H7 (cell line): ENCODE data around the gene TDRD9. TPM values are rescaled to one million over a fixed set of nuclear protein-coding genes. Genes with fewer than 3 reads are reported as not detected.
A peak's percentile ranks its signal among the peaks of the same experiment; 100 is the strongest.

ENCODE experiments used
- DNase-seq: peaks from one replicate; pipeline ENCODE4 v3.0.0; 2012
- H3K27me3 ChIP-seq: 2 replicates; pipeline ENCODE4 v1.6.0; 2011; ENCODE audit warnings: mild to moderate bottlenecking, low read length; ENCODE audit not compliant: control insufficient read depth, insufficient read depth
- H3K36me3 ChIP-seq: replicated peaks from 2 replicates; pipeline ENCODE4 v1.5.1; 2011; ENCODE audit warnings: low read length; ENCODE audit not compliant: control insufficient read depth, insufficient read depth
- H3K4me3 ChIP-seq: 2 replicates; pipeline ENCODE4 v1.5.1; 2011; ENCODE audit warnings: low read depth, mild to moderate bottlenecking, control low read depth, low read length, moderate library complexity; ENCODE audit not compliant: insufficient read depth
- total RNA-seq: library from RNA; depleted of rRNA; stranded (reverse); fragments of >200 nt; shearing (Covaris generic); gene quantifications from 2 replicates; pipeline ENCODE4 v1.2.3, GENCODE V29; 2014

The TDRD9 gene
- total RNA-seq, 1 experiment from 2014 or later: not detected

DNA sequence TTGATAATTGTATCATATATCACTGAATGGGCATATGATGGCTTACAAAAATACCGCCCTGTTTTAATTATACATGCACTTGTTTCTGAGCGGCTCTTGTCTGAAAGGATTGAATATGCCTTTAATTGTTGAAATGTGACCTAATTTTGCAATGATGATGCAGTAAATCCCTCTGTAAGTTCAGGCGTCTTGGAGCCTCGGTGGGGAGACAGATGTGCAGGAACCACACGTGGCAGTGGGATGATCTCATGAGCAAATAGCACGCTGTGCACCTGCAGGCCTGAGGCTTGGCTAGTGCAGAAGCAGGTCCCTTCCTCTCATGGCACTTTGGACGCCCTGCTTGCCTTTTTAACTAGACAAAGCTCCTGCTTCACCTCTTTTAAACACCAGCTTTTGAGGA, 108.0 kb downstream of the TDRD9 start:
- Histone ChIP-seq H3K27me3 (no peaks in the 10 kb centered on the region), H3K4me3 (no peak overlapping the region), H3K36me3 (no peaks in the 10 kb centered on the region)
- no peak for DNase-seq

DNA sequence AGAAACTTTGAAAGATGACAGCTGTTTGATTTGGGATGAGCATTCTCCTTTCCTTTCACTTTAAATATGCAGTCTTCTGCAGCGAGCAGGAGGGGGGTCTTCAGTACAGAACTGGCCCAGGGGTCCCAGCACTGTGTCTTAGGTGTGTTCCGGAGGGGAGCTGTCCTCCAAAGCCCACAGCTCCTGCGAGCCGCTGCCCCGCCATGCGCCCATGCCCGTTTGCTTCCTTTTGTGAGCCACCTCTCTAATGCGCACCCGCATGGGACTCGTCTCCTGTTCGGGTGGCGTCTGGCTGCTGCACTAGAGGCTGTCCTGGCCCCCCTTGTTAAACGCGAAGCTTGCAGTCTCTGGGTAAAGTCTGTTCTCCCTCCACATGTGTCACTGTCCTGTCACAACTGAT, 108.8 kb downstream of the TDRD9 start:
- DNase-seq: no peak
- no peaks in the 10 kb centered on the region for H3K27me3 ChIP-seq
- H3K36me3 ChIP-seq: no peaks in the 10 kb centered on the region
- H3K4me3 ChIP-seq: no peak overlapping the region

DNA sequence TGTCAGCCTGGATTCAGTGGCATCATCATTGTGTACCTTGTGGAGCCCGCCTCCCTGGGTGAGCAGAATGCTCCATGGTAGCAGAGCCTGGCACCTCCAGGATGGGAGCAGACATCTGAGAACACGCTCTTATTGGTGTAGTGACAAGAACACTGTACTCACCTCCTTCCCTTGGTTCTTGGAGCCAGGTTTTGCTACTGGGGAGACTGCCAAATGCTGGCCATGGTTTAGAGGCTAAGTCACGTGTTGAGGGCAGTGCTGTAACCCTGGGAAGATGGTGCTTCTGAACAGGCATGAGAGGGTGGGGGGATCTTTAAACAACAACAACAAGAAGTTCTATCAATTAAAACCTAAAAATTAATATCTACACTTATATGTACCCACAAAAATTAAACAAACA, 109.6 kb downstream of the TDRD9 start:
- DNase-seq: no peak
- Histone ChIP-seq H3K36me3 (no peaks in the 10 kb centered on the region), H3K27me3 (no peaks in the 10 kb centered on the region), H3K4me3 (no peak overlapping the region)

DNA sequence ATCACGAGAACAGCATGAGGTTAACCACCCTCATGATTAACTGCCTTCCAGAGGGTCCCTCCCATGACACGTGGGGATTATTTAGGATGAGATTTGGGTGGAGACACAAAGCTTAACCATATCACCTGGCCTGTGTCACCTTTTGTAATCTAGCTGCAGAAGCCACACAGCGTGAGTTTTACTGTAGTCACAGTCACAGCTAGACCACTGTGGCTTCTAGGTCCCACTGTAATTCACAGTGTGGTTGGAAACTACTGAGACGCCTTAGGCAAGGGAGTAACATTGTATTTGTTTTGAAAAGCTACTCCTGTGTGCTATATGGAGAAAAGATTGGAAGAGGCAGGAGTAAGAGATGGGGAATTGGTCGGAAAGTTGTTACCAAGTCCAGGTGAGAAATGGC, 111.0 kb downstream of the TDRD9 start:
- no peaks in the 10 kb centered on the region for H3K36me3 ChIP-seq
- H3K4me3 ChIP-seq: no peak overlapping the region
- DNase-seq: no peak
- H3K27me3 ChIP-seq: no peaks in the 10 kb centered on the region

DNA sequence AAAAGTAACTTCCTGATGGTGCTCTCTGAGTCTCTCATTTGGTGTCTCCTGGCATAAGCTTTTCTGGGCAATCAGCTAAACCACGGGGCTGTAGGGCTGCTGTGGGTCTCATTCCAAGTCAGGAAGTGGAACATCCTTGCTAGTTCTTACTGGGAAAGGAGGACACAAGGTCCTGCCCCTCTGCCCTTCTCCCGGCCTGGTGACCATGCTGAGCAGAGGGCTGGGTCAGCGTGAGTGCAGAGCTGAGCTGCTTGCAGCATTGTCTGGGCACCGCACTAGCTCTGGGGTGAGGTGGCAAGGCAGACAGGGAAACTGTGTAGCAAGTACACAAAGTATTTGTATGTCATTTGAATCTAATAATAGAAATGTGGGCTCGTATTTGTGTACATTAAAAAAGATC, 112.3 kb downstream of the TDRD9 start:
- H3K4me3 ChIP-seq: no peak overlapping the region
- H3K27me3 ChIP-seq: no peaks in the 10 kb centered on the region

DNA sequence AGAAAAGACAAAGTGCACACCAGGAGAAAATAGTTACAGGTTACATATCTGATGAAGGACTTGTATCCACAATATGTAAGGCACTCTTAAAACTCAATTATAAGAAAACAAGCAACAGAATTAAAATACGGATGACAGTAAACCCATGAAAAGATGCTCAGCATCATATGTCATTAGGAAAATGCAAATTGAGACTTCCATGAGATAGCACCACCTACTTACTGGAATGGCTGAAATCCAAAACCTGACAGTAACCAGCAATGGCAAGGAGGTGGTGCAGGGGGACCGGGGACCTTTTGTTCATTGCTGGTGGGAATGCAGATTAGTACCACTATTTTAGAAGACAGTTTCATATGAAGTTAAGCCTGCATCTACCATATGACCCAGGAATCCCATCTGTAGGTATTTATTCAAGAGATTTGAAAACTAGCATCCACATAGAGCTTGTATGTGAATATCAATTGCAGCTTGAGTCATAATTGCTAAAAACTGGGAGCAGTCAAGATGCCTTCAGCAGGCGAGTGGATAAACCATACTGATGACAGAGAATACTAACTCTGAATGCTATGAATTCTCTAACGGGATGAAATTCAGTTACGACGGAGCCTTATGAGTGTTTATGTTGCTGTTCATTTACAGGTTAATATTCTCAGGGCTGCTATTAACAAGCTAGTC, 113.3 kb downstream of the TDRD9 start:
- Histone ChIP-seq H3K4me3 (no peak overlapping the region), H3K27me3 (no peaks in the 10 kb centered on the region), H3K36me3 (no peaks in the 10 kb centered on the region)
- no peak for DNase-seq

More for the DNA sequence above, 112.3 kb downstream of the TDRD9 start:
- H3K36me3 ChIP-seq: no peaks in the 10 kb centered on the region
- peak; percentile 58 for DNase-seq

DNA sequence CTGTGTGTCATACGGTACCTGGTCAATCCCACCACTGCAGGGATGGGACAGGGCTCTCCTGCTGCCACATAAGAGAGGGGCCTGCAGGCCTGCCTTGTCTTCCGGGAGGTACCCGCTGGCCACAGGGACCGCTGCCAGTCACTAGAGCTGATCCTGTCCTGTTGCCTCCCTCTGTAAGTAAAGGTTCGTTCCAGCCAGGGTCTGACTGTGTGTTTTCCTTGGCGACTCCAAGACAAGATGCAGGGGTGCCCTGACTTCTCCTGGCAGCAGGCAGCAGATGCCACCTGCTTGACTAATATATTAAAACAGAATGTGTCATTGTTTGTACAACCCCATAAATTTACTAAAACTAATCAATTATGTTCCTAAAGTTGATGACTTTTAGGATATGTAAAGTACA, 115.8 kb downstream of the TDRD9 start:
- Histone ChIP-seq H3K27me3 (no peaks in the 10 kb centered on the region), H3K4me3 (no peak overlapping the region), H3K36me3 (no peaks in the 10 kb centered on the region)
- no peak for DNase-seq

DNA sequence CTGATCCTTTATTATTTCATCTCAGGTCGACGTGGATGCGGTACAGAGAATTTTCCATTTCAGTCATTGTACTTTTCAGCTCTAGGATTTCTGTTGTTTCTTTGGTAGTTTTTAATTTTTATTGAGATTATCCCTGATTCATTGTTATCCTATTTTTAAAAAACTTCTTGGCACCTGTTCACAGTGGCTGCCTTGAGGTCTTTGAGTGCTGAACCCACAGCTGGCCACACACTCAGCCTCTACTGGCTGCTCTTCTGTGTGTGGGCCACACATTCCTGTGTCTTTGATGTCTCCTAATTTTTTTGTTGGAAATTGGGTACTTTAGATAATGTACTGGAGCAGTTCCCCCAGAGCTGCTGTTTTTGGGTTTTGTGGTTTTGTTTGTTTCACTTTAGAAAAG, 119.5 kb downstream of the TDRD9 start:
- DNase-seq: no peak
- H3K4me3 ChIP-seq: no peak overlapping the region
- H3K27me3 ChIP-seq: no peaks in the 10 kb centered on the region
- H3K36me3 ChIP-seq: no peaks in the 10 kb centered on the region

DNA sequence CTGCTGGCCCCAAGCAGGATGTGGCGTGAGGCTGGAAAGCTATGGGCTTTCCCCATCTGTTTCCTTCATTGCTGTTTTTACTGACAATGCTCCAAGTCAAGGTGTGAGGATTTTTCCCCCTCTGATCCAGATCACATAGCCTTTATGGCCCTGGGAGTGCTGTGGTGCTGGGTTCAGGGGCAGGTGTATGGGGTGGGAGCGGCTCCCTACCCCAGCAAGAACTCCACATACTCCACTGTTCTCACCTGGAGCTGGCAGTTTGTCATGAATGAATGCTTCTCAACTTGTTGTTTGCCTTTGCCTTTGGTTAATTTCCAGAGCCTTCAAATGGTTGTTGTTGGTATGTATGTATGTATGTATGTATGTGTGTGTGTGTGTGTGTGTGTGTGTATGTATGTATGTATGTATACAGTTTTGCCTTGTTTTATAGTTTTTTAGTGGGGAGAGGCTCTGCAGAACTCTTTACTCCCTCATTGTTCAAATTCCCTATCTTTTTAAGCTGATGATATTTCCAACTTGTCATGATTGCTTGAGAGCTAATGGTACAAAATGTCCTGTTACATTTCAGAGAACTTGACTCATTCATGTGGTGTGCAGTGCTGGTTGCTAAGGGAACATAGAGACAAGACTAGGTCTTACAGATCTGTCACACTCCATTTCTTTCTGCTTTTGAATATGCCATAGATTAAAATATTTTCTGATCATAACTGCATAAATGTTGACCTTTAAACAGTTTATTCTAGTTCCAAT, 120.7 kb downstream of the TDRD9 start:
- no peak overlapping the region for H3K4me3 ChIP-seq
- no peaks in the 10 kb centered on the region for H3K27me3 ChIP-seq
- no peaks in the 10 kb centered on the region for H3K36me3 ChIP-seq
- DNase-seq: no peak

DNA sequence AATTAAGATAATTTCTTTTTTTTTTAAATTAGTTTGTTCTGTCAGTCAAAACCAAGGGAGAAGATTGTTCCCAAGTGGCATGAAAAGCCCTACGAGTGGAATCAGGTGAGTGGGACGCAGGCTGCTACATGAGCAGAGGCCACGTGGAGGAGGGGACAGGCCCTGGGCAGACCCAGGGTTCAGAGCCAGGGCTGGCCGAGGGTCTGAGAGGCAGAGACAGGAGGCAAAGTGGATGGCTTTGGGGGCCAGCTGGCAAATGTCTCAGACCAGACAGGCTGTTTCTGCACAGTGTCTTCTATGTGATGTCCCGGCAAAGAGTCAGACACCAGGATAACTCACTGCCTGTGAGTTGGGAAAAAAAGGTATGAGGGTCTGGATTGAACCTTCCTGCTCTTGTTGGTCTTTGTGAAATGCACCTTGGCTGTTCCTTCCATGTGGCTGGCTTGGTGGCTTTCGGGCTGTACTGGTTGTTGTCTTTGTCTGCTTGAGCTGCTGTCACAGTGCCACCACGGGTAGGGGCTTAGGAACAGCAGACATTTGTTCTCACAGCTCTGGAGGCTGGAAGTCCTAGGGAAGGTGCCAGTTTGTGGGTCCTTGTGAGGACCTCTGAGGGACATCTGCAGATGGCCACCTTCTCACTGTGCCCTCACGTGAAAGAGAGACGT, 121.5 kb downstream of the TDRD9 start:
- no peaks in the 10 kb centered on the region for H3K36me3 ChIP-seq
- DNase-seq: no peak
- H3K4me3 ChIP-seq: no peak overlapping the region
- H3K27me3 ChIP-seq: no peaks in the 10 kb centered on the region

DNA sequence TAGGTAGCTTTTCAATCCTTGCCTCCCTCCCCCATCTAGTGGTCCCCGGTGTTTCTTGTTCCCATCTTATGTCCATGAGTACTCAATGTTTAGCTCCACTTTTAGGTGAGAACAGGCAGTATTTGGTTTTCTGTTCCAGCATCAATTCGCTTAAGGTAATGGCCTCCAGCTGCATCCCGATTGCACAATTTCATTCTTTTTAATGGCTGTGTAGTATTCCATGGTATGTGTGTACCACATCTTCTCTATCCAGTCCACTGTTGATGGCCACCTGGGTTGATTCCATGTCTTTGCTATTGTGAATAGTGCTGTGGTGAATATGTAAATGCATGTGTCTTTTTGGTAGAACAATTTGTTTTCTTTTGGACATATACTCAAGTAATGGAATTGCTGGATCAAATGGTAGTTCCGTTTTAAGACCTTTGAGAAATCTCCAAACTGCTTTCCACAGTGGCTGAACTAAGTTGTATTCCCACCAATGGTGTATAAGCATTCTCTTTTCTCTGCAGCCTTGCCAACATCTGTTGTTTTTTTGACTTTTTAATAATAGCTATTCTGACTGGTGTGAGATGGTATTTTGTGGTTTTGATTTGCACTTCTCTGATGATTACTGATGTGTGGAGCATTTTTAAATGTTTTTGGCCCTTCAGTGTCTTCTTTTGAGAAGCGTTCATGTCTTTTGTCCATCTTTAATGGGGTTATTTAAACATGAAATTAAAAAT, 123.0 kb downstream of the TDRD9 start:
- Histone ChIP-seq H3K4me3 (no peak overlapping the region), H3K36me3 (no peaks in the 10 kb centered on the region), H3K27me3 (no peaks in the 10 kb centered on the region)
- DNase-seq: no peak

DNA sequence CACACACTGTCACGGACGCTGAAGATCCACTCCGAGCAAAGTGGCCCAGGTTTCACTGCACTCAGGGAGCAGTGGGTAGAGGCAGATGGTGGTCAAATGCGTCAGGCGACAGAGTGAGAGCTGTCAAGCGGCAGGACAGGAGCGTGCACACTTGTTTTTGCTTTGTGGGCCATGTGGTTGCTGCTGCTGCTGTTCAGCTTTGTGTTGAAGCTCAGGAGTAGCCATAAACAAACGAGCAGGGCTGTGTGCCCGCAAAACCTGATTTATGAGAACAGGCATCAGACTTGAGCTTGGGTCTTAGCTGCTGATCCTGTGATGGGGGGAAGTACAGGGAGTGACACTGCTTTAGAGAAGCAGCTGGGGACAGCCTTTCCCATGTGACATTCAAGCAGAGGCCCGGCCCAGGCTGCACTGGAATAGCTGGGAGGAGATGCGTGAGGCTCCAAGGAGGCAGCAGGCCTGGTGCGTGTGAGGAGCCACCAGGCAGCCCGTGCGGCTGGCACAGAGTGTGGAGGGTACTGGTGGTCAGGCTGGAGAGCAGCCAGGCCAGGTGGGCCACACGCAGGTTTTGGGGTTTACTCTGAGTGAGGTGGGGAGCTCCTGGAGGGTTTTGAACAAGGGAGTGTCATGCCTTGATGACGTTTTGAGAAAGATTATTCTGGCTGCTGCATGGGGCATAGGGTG, 126.1 kb downstream of the TDRD9 start:
- DNase-seq: no peak
- Histone ChIP-seq H3K36me3 (no peaks in the 10 kb centered on the region), H3K4me3 (no peak overlapping the region)

DNA sequence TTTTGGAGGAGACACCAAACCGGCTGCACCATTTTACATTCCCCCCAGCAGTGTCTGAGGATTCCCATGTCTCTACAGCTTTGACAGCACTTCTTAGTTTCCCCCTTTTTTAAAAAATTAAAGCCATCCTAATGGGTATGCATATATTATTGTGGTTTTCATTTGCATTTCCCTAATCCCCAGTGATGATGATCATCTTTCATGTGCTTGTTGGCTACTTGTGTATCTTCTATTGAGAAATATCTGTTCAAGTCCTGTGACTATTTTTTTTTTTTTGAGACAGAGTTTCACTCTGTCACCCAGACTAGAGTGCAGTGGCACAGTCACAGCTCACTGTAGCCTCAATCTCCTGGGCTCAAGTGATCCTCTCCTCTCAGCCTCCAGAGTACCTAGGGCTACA, 134.0 kb downstream of the TDRD9 start:
- Histone ChIP-seq H3K27me3 (no peaks in the 10 kb centered on the region), H3K4me3 (no peak overlapping the region), H3K36me3 (no peaks in the 10 kb centered on the region)
- no peak for DNase-seq

More for the DNA sequence above, 126.1 kb downstream of the TDRD9 start:
- no peaks in the 10 kb centered on the region for H3K27me3 ChIP-seq

DNA sequence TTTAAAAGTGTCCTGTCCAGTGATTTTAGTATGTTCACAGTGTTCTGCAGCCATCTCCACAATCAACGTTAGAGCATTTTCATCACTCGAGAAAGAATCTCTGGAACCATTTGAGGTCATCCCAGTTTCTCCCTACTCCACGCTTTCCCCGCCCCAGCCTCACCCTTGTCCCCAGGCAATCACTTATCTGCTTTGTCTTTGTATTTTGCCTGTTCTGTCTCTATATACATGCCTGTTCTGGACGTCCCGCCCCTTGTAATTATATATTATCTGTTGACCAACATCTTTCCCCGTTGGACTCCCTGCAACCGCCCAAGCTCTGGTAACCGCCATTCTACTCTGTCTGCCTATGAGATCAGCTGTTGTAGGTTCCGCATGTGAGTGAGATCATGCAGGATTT, 135.7 kb downstream of the TDRD9 start:
- Histone ChIP-seq H3K27me3 (no peaks in the 10 kb centered on the region), H3K4me3 (no peak overlapping the region), H3K36me3 (no peaks in the 10 kb centered on the region)
- no peak for DNase-seq
